Kidney (tissue), 22 donors: Measurements from ENCODE around the gene DCAKD. TPM values are rescaled to one million over a fixed set of nuclear protein-coding genes. Genes with fewer than 3 reads are reported as not detected.
A peak's percentile ranks its signal among the peaks of the same experiment; 100 is the strongest.

Experiments used
- DNase-seq, 5 donors: peaks; one replicate each; pipeline ENCODE4 v3.0.0-alpha.2; 2013 to 2020
- FAIRE-seq: peaks from 2 replicates; lab custom pipeline; 2012; peaks lifted over from hg19 to GRCh38; lab: Jason Lieb, UNC
- H3K27ac ChIP-seq, 2 donors: one replicate each; pipeline ENCODE4 v1.7.0; 2013; ENCODE audit warnings: low read depth in 2 of 2, low read length in 2 of 2, inconsistent platforms in 1 of 2
- H3K27me3 ChIP-seq: one replicate; pipeline ENCODE4 v1.7.1; 2013; ENCODE audit warnings: low read length, inconsistent platforms; ENCODE audit not compliant: control insufficient read depth, insufficient read depth
- H3K36me3 ChIP-seq, 3 donors: one replicate each; pipeline versions ENCODE4 v1.7.0 to v1.7.1; 2013; ENCODE audit warnings: low read length in 3 of 3, control low read depth in 1 of 3, inconsistent platforms in 1 of 3; ENCODE audit not compliant: insufficient read depth in 3 of 3, control insufficient read depth in 2 of 3
- H3K4me1 ChIP-seq, 3 donors: one replicate each; pipeline versions ENCODE4 v1.7.0 to v1.7.1; 2013; ENCODE audit warnings: low read length in 3 of 3, inconsistent platforms in 1 of 3, low read depth in 1 of 3; ENCODE audit not compliant: control insufficient read depth in 2 of 3, insufficient read depth in 2 of 3
- H3K4me3 ChIP-seq, 3 donors: one replicate each; pipeline versions ENCODE4 v1.7.0 to v1.8.1; 2013; ENCODE audit warnings: low read length in 3 of 3, control low read depth in 1 of 3, inconsistent platforms in 1 of 3
- H3K9ac ChIP-seq, 3 donors: one replicate each; pipeline versions ENCODE4 v1.7.0 to v1.7.1; 2013; ENCODE audit warnings: low read length in 3 of 3, control low read depth in 1 of 3, inconsistent platforms in 1 of 3
- H3K9me3 ChIP-seq, 3 donors: one replicate each; pipeline versions ENCODE4 v1.7.0 to v1.7.1; 2013; ENCODE audit warnings: low read length in 3 of 3, control low read depth in 1 of 3, inconsistent platforms in 1 of 3; ENCODE audit not compliant: control insufficient read depth in 2 of 3, insufficient read depth in 1 of 3
- CTCF ChIP-seq: IDR thresholded peaks from 3 replicates; pipeline ENCODE4 v1.5.1; 2012; ENCODE audit warnings: mild to moderate bottlenecking, moderate library complexity, borderline replicate concordance; ENCODE audit not compliant: insufficient read depth; ENCODE audit errors: extremely low read depth
- intact Hi-C: fragments of 100-400 bp; cut with DNase I; formaldehyde crosslinking; loops from one replicate; pipeline ENCODE4 v1.11.1; 2022
- long read RNA-seq, 10 donors: library from polyadenylated mRNA in 1 of 10; unstranded in 1 of 10; transcript quantifications; one replicate each; pipeline ENCODE4 v2.0.0 and lab custom pipeline, GENCODE V29; 2021 to 2026
- polyA plus RNA-seq: library from polyadenylated mRNA; stranded (reverse); fragments of 350-450 nt; fragmentation: Illumina TruSeq; extraction: RNeasy Lipid Tissue Mini Kit (QIAGEN cat#74804); gene quantifications from one replicate; pipeline ENCODE4 v1.2.3, GENCODE V29; 2014; ENCODE audit warnings: low read depth, low replicate concordance; ENCODE audit not compliant: insufficient read depth
- total RNA-seq: library from RNA; stranded (reverse); fragmentation: NEBNext Ultra II Directional; extraction: Animal tissue kit (Norgen Biotek cat#: 25700); gene quantifications from one replicate; pipeline ENCODE4 v1.2.1, GENCODE V29; 2021
- donor health status: control.
- donor health status: control.
- donor health status: control.
- donor health status: control.
- donor health status: control.
- donor health status: DM: yes; HTN: yes; CAD: no.
- donor health status: Normal renal cell carcinoma (clear cell type).

DCAKD gene, protein sequence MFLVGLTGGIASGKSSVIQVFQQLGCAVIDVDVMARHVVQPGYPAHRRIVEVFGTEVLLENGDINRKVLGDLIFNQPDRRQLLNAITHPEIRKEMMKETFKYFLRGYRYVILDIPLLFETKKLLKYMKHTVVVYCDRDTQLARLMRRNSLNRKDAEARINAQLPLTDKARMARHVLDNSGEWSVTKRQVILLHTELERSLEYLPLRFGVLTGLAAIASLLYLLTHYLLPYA
- total RNA-seq (34.9 TPM), polyA plus RNA-seq (27.5 TPM)
- long read RNA-seq, donor 1, transcript DCAKD-208 (5 exons, 2,054 nt) = major isoform, 7 of 16 reads
- long read RNA-seq, donor 1, partial matches to known transcripts = 0 of 16 reads
- long read RNA-seq, donor 1, other reads (novel, unspliced or antisense) = 0 of 16 reads
- long read RNA-seq, donor 2, partial matches to known transcripts = 0 of 9 reads
- long read RNA-seq, donor 2, other reads (novel, unspliced or antisense) = 0 of 9 reads
- long read RNA-seq, donor 3, transcript DCAKD-208 (5 exons, 2,054 nt) = major isoform, 6 of 15 reads
- long read RNA-seq, donor 3, transcript DCAKD-205 (5 exons, 990 nt) = minor isoform, 5 of 15 reads
- long read RNA-seq, donor 3, partial matches to known transcripts = 0 of 15 reads
- long read RNA-seq, donor 3, other reads (novel, unspliced or antisense) = 0 of 15 reads
- long read RNA-seq, donor 4, transcript DCAKD-205 (5 exons, 990 nt) = minor isoform, 5 of 15 reads
- long read RNA-seq, donor 4, transcript DCAKD-202 (5 exons, 2,030 nt) = major isoform, 6 of 15 reads
- long read RNA-seq, donor 4, partial matches to known transcripts = 0 of 15 reads
- long read RNA-seq, donor 4, other reads (novel, unspliced or antisense) = 0 of 15 reads
- long read RNA-seq, donor 5, partial matches to known transcripts = 0 of 1 reads
- long read RNA-seq, donor 5, other reads (novel, unspliced or antisense) = 0 of 1 reads
- long read RNA-seq, donor 6, partial matches to known transcripts = 0 of 6 reads
- long read RNA-seq, donor 6, other reads (novel, unspliced or antisense) = 0 of 6 reads
- long read RNA-seq, donor 7, transcript DCAKD-205 (5 exons, 990 nt) = minor isoform, 5 of 25 reads
- long read RNA-seq, donor 7, transcript DCAKD-208 (5 exons, 2,054 nt) = major isoform, 10 of 25 reads
- long read RNA-seq, donor 7, partial matches to known transcripts = 2 of 25 reads
- long read RNA-seq, donor 7, other reads (novel, unspliced or antisense) = 6 of 25 reads
- long read RNA-seq, donor 8, partial matches to known transcripts = 0 of 10 reads
- long read RNA-seq, donor 8, other reads (novel, unspliced or antisense) = 0 of 10 reads
- long read RNA-seq, donor 9, partial matches to known transcripts = 0 of 2 reads
- long read RNA-seq, donor 9, other reads (novel, unspliced or antisense) = 0 of 2 reads
- long read RNA-seq, donor 10, transcript DCAKD-208 (5 exons, 2,054 nt) = major isoform, 5 of 14 reads
- long read RNA-seq, donor 10, partial matches to known transcripts = 0 of 14 reads
- long read RNA-seq, donor 10, other reads (novel, unspliced or antisense) = 0 of 14 reads

GRCh38 chr17:45051060-45051719 is at the start of gene DCAKD:
DCAKD (minus strand) TSS chr17:45051632; CDS start chr17:45034885, 16,747 bp downstream.
- peak; percentile 19 for TF ChIP-seq CTCF
- Histone ChIP-seq H3K27me3 (no peaks in the 10 kb centered on the region), H3K36me3 (no peaks in the 10 kb centered on the region), H3K9me3 (no peaks in the 10 kb centered on the region), H3K4me3 (peak within 1 kb of the TSS; percentile 83 to 99 (median 95)), H3K9ac (peak within 1 kb of the TSS; percentile 89 to 94 (median 93)), H3K4me1 (peaks cover 0 to 6% (median 5%) of the 10 kb centered on the region in 3 donors), H3K27ac (peak within 1 kb of the TSS; percentile 85 to 94)
- intact Hi-C loops = no loop called here
- peak; percentile 95 to 98 (median 97) for DNase-seq
- no peak for FAIRE-seq

DNA sequence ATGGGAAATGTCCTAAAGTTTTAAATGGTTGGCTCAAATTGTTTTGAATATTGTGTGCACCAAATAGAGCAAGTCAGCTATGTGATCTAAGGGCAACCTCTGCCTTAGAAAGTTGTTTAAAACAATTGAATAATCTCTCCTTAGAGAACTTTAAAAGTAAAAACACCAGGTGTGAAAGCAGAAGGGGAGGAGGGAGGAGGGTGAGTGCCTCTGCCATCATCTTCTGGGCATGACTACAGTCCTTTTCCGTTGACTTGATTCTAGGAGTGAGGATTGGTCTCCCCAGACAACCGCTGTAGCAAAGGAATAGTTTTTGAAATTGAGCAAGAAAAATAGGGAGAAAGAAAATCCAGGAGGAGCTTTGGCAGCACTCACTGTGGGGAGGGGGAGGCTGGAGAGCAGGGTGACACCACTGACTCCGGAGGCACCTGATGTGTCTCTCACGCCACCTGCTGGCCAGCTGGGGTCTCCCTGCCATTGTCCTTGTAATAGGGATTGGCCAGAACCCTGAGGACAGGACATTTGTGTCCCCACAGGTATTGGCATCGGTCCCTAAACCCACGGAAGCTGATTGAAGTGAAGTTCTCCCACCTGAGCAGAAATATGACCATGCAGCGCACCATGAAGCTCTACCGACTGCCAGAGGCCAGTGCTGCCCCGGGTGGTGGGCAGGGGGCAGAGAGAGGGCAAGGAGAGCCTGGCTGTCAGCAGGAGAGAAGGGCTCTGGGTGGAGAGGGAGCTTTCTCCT is 47.6 kb upstream of the DCAKD start:
- Histone ChIP-seq H3K4me3 (no peak overlapping the region), H3K9ac (no peak overlapping the region), H3K36me3 (peaks cover 13 to 66% (median 57%) of the 10 kb centered on the region in 3 donors), H3K4me1 (peaks cover 0 to 2% (median 0%) of the 10 kb centered on the region in 3 donors), H3K27ac (no peak overlapping the region), H3K27me3 (no peaks in the 10 kb centered on the region), H3K9me3 (no peaks in the 10 kb centered on the region)
- FAIRE-seq (no peak), DNase-seq (peak; percentile 88 to 93 (median 90))
- TF ChIP-seq CTCF = peak; percentile 84
- intact Hi-C loops = no loop called here
